Mesothelial cell of epicardium (in vitro differentiated cells): Measurements from ENCODE around the gene TERB1. TPM values are rescaled to one million over a fixed set of nuclear protein-coding genes. Genes with fewer than 3 reads are reported as not detected.
A peak's percentile ranks its signal among the peaks of the same experiment; 100 is the strongest.

ENCODE experiments used
- DNase-seq, 2 experiments: peaks; one replicate each; pipeline ENCODE4 v3.0.0; 2021; ENCODE audit warnings: low spot score in 2 of 2; ENCODE audit not compliant: unreplicated experiment in 2 of 2
- H3K27ac Mint-ChIP-seq: 2 replicates; pipeline ENCODE4 v1.8.0; 2021; ENCODE audit warnings: mixed read lengths
- H3K27me3 Mint-ChIP-seq: 2 replicates; pipeline ENCODE4 v1.8.0; 2021; ENCODE audit warnings: low read depth, mixed read lengths
- H3K36me3 Mint-ChIP-seq: 2 replicates; pipeline ENCODE4 v1.8.0; 2021; ENCODE audit warnings: mixed read lengths
- H3K4me1 Mint-ChIP-seq: 2 replicates; pipeline ENCODE4 v1.8.0; 2021; ENCODE audit warnings: mixed read lengths
- H3K4me3 Mint-ChIP-seq: 2 replicates; pipeline ENCODE4 v1.8.0; 2021; ENCODE audit warnings: mild to moderate bottlenecking, moderate library complexity, mixed read lengths
- H3K9me3 Mint-ChIP-seq: 2 replicates; pipeline ENCODE4 v1.8.0; 2021; ENCODE audit warnings: mixed read lengths
- CTCF ChIP-seq: fragments of 200-600 bp; sonication (generic); IDR thresholded peaks from one replicate; pipeline ENCODE4 v1.5.0; 2021; ENCODE audit warnings: antibody characterized with exemption; ENCODE audit not compliant: unreplicated experiment
- total RNA-seq: library from RNA; stranded (reverse); gene quantifications from 3 replicates; pipeline ENCODE4 v1.2.1, GENCODE V29; 2021

Gene TERB1
- total RNA-seq, 1 donor from 2014 or later = 0.49 TPM

DNA sequence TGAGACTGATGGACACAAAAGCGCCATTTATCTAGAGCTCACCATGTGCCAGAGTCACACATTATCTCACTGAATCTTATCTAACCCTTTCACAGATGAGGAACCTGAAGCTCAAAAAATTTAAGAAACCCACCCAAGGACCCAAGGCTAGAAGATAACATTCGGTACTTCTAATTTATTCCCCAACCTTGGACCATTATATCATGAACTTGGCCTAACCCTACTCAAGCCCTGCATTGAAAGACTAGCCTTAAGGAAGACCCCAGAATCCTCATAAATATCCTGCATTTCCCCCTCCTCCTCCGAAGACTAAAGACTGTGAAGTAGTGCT is 49.4 kb downstream of the TERB1 start:
- Mint-ChIP-seq H3K4me1 (peaks cover 23% of the 10 kb centered on the region), H3K4me3 (peak overlapping the region; percentile 64), H3K9me3 (no peaks in the 10 kb centered on the region), H3K36me3 (no peaks in the 10 kb centered on the region), H3K27me3 (peaks cover 20% of the 10 kb centered on the region), H3K27ac (peak overlapping the region; percentile 82)
- DNase-seq = no peak
- TF ChIP-seq CTCF = no peak

- peak; percentile 64 to 88 for DNase-seq
- Mint-ChIP-seq H3K27ac (peak within 1 kb of the TSS; percentile 87), H3K4me3 (peak within 1 kb of the TSS; percentile 81), H3K9me3 (no peaks in the 10 kb centered on the region), H3K36me3 (no peaks in the 10 kb centered on the region), H3K27me3 (peaks cover 19% of the 10 kb centered on the region), H3K4me1 (peaks cover 23% of the 10 kb centered on the region)
- peak; percentile 73 for TF ChIP-seq CTCF
These were observed 49.9 kb downstream of the TERB1 start, which contains the start of gene DYNC1LI2 for GRCh38 chr16:66751303-66751991. Gene DYNC1LI2 (minus strand): TSS chr16:66751609. CDS start chr16:66751591, 18 bp downstream.

DNA sequence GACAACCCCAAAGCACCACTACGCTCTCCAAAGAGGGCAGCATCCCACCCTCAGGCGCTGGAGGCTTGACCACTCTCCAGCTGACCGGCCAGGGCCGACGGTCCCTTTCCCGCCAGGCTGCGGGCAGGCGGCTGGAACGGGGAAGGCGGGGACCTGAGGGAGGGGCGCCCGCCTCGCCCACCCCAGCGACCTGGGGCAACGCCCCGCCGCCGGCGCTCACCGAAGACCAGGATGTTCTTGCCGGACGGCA is 50.4 kb downstream of the TERB1 start:
- Mint-ChIP-seq H3K9me3 (no peaks in the 10 kb centered on the region), H3K36me3 (no peaks in the 10 kb centered on the region), H3K4me1 (peaks cover 23% of the 10 kb centered on the region), H3K4me3 (peak overlapping the region; percentile 81), H3K27me3 (peaks cover 18% of the 10 kb centered on the region), H3K27ac (peak overlapping the region; percentile 64)
- TF ChIP-seq CTCF = no peak
- peak in 1 of 2 experiments; percentile 46 for DNase-seq

GRCh38 chr16:66750279-66751052 is 50.9 kb downstream of the TERB1 start:
- no peak for TF ChIP-seq CTCF
- H3K27me3 Mint-ChIP-seq = peaks cover 18% of the 10 kb centered on the region
- H3K4me3 Mint-ChIP-seq = peak overlapping the region; percentile 81
- DNase-seq = no peak
- peaks cover 23% of the 10 kb centered on the region for H3K4me1 Mint-ChIP-seq
- H3K27ac Mint-ChIP-seq = peak overlapping the region; percentile 64
- no peaks in the 10 kb centered on the region for H3K36me3 Mint-ChIP-seq
- no peaks in the 10 kb centered on the region for H3K9me3 Mint-ChIP-seq

DNA sequence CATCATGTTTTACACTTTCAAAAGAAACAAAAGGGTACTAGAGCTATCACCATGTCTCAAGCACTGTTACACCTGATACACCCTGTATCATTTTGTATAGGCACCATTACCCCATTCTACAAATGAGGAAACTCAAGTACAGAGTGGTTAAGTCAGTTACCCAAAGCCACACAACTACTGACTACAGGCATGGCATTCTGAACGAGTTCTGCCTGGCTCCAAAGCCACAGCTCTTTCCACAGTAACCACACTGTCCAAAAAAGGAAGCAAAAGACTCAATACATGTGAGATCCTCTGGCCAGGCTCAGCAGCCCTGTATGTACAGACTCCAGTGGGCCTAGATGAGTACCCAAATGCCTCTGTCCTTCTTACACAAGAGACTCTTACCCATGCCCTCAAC is 54.7 kb downstream of the TERB1 start:
- Mint-ChIP-seq H3K9me3 (no peaks in the 10 kb centered on the region), H3K27ac (no peak overlapping the region), H3K36me3 (peaks cover 2% of the 10 kb centered on the region), H3K4me1 (peaks cover 24% of the 10 kb centered on the region), H3K27me3 (no peaks in the 10 kb centered on the region), H3K4me3 (no peak overlapping the region)
- TF ChIP-seq CTCF = no peak
- DNase-seq = no peak
